NB4 (cell line): ENCODE results near the gene ZNF256.

Experiments
- DNase-seq: peaks from one replicate; pipeline ENCODE4 v3.0.0; 2010; ENCODE audit warnings: low read depth
- H3K4me3 ChIP-seq: one replicate; pipeline ENCODE4 v1.5.1; 2011; ENCODE audit warnings: mild to moderate bottlenecking, low read depth, low read length, moderate library complexity
- CTCF ChIP-seq: IDR thresholded peaks from one replicate; pipeline ENCODE4 v1.5.1; 2012; ENCODE audit warnings: low read depth, low read length
- MAX ChIP-seq: IDR thresholded peaks from 2 replicates; pipeline ENCODE4 v1.6.1; 2011; ENCODE audit warnings: low read depth, low read length
- MYC ChIP-seq: IDR thresholded peaks from 2 replicates; pipeline ENCODE4 v1.6.1; 2011; ENCODE audit warnings: low read depth, low read length
- POLR2A ChIP-seq: IDR thresholded peaks from 2 replicates; pipeline ENCODE4 v1.6.1; 2011; ENCODE audit warnings: mild to moderate bottlenecking; ENCODE audit not compliant: insufficient read length; ENCODE audit errors: extremely low read depth

The ZNF256 gene

GRCh38 chr19:57947419-57948134 is at the start of gene ZNF256:
TSS of gene ZNF256 (minus strand) at chr19:57947706. CDS start at chr19:57947474, 232 bp downstream.
- DNase-seq, result no peak
- TF ChIP-seq MAX (no peak), MYC (no peak), POLR2A (no peak), CTCF (no peak)
- H3K4me3 ChIP-seq, result no peak within 1 kb of the TSS

- H3K4me3 ChIP-seq, result no peak overlapping the region
- TF ChIP-seq MAX (no peak), POLR2A (no peak), MYC (no peak), CTCF (no peak)
- no peak for DNase-seq
These were observed 45.3 kb upstream of the ZNF256 start for GRCh38 chr19:57992841-57993240.

GRCh38 chr19:57978586-57979289 is 31.2 kb upstream of the ZNF256 start:
- DNase-seq, result no peak
- H3K4me3 ChIP-seq, result no peak overlapping the region

GRCh38 chr19:57974434-57974833 is 26.9 kb upstream of the ZNF256 start, which contains the start of gene C19orf18:
TSS of gene C19orf18 (minus strand) at chr19:57974534. CDS start at chr19:57974432, 102 bp downstream.
- no peak for DNase-seq
- TF ChIP-seq MAX (no peak), CTCF (no peak), POLR2A (no peak), MYC (no peak)
- H3K4me3 ChIP-seq, result no peak within 1 kb of the TSS

More at GRCh38 chr19:57978586-57979289, 31.2 kb upstream of the ZNF256 start:
- TF ChIP-seq POLR2A (no peak), CTCF (no peak), MYC (no peak), MAX (no peak)

- no peak for TF ChIP-seq MYC
- no peak for TF ChIP-seq MAX
- TF ChIP-seq CTCF, result no peak
- TF ChIP-seq POLR2A, result no peak
- H3K4me3 ChIP-seq, result no peak overlapping the region
- DNase-seq, result no peak
These were observed 17.3 kb upstream of the ZNF256 start for GRCh38 chr19:57964761-57965160.
